ENCODE measurements around the gene KNSTRN. TPM values are rescaled to one million over a fixed set of nuclear protein-coding genes. Genes with fewer than 3 reads are reported as not detected.

Gene KNSTRN
- total and polyA plus RNA-seq, 2 of the 8 experiments (the other 6 are each of a cell fraction or from before 2014, with no cell fraction given): 25.1 to 79.4 TPM

DNA sequence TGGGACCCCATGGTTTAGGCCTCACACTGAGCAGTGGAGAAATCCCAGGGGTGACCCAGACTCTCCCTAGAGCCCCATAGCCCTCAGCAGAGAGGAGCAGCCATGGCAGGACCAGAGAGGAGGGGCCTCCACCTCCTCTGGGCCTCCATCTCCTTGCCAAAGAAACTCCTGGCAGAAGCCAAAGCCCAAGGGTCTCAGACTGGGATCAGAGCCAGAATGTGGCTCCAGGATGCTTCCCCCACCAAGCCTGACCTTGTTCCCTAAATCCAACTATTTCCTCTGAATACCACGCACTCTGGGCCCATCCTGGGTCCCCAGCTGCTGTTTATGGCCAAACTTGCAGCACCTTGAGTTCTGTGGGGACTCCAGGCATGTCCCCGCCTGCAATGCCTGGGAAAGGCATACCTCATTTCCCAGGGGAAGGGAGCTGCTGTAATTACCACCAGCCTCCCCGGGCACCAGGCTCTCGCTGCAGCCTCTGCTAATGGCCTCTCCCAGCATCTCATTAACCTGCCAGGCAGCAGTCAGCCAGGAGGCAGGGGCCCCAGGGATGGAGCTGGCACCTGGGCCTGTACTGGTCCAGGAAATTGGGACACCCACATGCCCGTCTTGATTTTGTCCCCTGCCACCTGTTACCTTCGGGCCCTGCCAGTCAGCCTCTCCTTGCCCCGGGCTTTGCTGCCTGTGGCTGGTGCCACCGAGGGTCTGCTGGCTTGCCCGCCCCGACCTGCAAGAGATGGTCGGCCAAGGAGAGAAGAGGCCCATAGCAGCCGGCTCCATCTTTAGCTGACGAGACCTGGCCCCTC, 46.4 kb upstream of the KNSTRN start:
- H4K5ac ChIP-seq (ENCODE audit: insufficient read length, low read depth, low read length): no peak overlapping the region
- WGBS, 2 experiments (ENCODE audit: extremely low coverage in 1 of 2, insufficient coverage in 1 of 2, insufficient read length in 1 of 2, insufficient replicate concordance in 2 of 2, low coverage in 1 of 2, low lambda C conversion rate in 2 of 2, missing lambda C conversion rate in 1 of 2): 88% methylated on average over 11 of the region's 13 CpGs; no CpG with 5 or more reads in 1 of the 2 experiments
- H3K27me3 ChIP-seq (replicated peaks in 1 of 4; ENCODE audit: control insufficient read depth in 3 of 4, extremely low read depth in 1 of 4, insufficient read depth in 3 of 4, low read length in 3 of 4): peaks cover 0 to 4% (median under 1%) of the 10 kb centered on the region in 4 experiments; a peak in 1 of 7 replicates
- H4K8ac ChIP-seq (ENCODE audit: extremely low read depth, insufficient read depth, low read length): no peak overlapping the region; the same call in 1 of the 2 replicates
- no peaks in the 10 kb centered on the region for H3K9me3 ChIP-seq (ENCODE audit: insufficient read depth in 2 of 2, low read depth in 1 of 2, low read length in 1 of 2)
- no peak overlapping the region for H3K27ac ChIP-seq (ENCODE audit: low read depth, low read length)
- CTCF ChIA-PET (ENCODE audit: partially characterized antibody): interaction anchor here (0.5 to 27.4 kb wide), 28 partner anchors 8 to 312 kb away, joined by 3 to 584 read pairs (median 9); partner anchors contain the start of genes ANKRD63, BAHD1, DISP2 and INAFM2
- no peak overlapping the region for H2AFZ ChIP-seq (ENCODE audit: low read length)
- no peak overlapping the region for H4K91ac ChIP-seq (replicated peaks; ENCODE audit: insufficient read length, low read length)
- no peak overlapping the region for H3K4me2 ChIP-seq (ENCODE audit: insufficient read depth in 1 of 2, low read depth in 2 of 2, low read length in 2 of 2)
- no peak overlapping the region for H3K4ac ChIP-seq (replicated peaks; ENCODE audit: insufficient read length, low read depth, low read length)
- no peak overlapping the region for H2BK120ac ChIP-seq (replicated peaks; ENCODE audit: low read depth, low read length)
- no peak overlapping the region for H3K23ac ChIP-seq (ENCODE audit: insufficient read length)
- H3K14ac ChIP-seq (ENCODE audit: insufficient read length): no peak overlapping the region
- no peaks in the 10 kb centered on the region; a peak in 1 of 8 replicates for H3K36me3 ChIP-seq (ENCODE audit: control insufficient read depth in 2 of 4, insufficient read depth in 4 of 4, low read length in 3 of 4)
- H2BK15ac ChIP-seq (ENCODE audit: low read length): 0 out of 2 replicates have a peak overlapping the region, but pooled peaks have one; percentile 19
- FAIRE-seq (no peak), DNase-seq (ENCODE audit: low read depth in 1 of 2, low spot score in 2 of 2) (no peak)
- H2AK5ac ChIP-seq (ENCODE audit: low read depth, low read length): no peak overlapping the region
- H2BK12ac ChIP-seq (ENCODE audit: low read depth, low read length): peak overlapping the region; percentile 68; the same call in 1 of the 2 replicates
- H4K20me1 ChIP-seq (replicated peaks in 1 of 2; ENCODE audit: control insufficient read depth in 1 of 2, insufficient read depth in 2 of 2, low read length in 2 of 2): no peaks in the 10 kb centered on the region
- no peak overlapping the region for H2BK20ac ChIP-seq (ENCODE audit: low read length)
- H3K9ac ChIP-seq (replicated peaks in 1 of 4; ENCODE audit: extremely low read depth in 1 of 4, low read depth in 3 of 4, low read length in 3 of 4): no peak overlapping the region
- peaks cover 0 to 44% (median 28%) of the 10 kb centered on the region in 4 experiments; a peak in 6 of 7 replicates for H3K4me1 ChIP-seq (replicated peaks in 1 of 4; ENCODE audit: control insufficient read depth in 3 of 4, insufficient read depth in 4 of 4, low read length in 3 of 4)
- H3K23me2 ChIP-seq (ENCODE audit: low read depth, low read length): no peaks in the 10 kb centered on the region; the same call in 1 of the 2 replicates
- H2BK5ac ChIP-seq (ENCODE audit: low read depth, low read length): no peak overlapping the region
- POLR2A ChIA-PET (ENCODE audit: partially characterized antibody): interaction anchor here (1.0 to 8.1 kb wide), 12 partner anchors 8 to 61 kb away, joined by 3 to 66 read pairs (median 4); partner anchors contain the start of genes INAFM2, KNSTRN and PLCB2
- no peaks in the 10 kb centered on the region for H3K79me1 ChIP-seq (ENCODE audit: low read depth, low read length)
- no peak overlapping the region for H3K56ac ChIP-seq (replicated peaks; ENCODE audit: insufficient read length, low read depth, low read length)
- peak overlapping the region; percentile 34; the same call in 1 of the 2 replicates for H3K18ac ChIP-seq (ENCODE audit: extremely low read depth, low read length)
- no peaks in the 10 kb centered on the region for H3K79me2 ChIP-seq (ENCODE audit: control insufficient read depth in 1 of 2, insufficient read depth in 2 of 2, low read length in 2 of 2)
- no peak overlapping the region for H3K4me3 ChIP-seq (ENCODE audit: extremely low read depth in 1 of 4, insufficient read depth in 2 of 4, low read depth in 3 of 4, low read length in 4 of 4)
- TF ChIP-seq GTF2F1 (IDR thresholded peaks at IDR 0.05; ENCODE audit: borderline replicate concordance, low read depth, low read length) (no peak), SP4 (IDR thresholded peaks at IDR 0.05; ENCODE audit: low read length) (no peak), FOSL1 (IDR thresholded peaks at IDR 0.05; ENCODE audit: insufficient read depth, low read depth, low read length) (no peak), PHF8 (conservative IDR thresholded peaks at IDR 0.05; ENCODE audit: low read depth, low read length) (no peak), BACH1 (IDR thresholded peaks at IDR 0.05; ENCODE audit: low read length) (no peak), POLR2AphosphoS5 (IDR thresholded peaks at IDR 0.05; ENCODE audit: low read depth, low read length) (no peak), ZNF274 (IDR thresholded peaks at IDR 0.05; ENCODE audit: borderline replicate concordance, extremely low read depth, low read length) (no peak)
- TF ChIP-seq, protein P1, sequence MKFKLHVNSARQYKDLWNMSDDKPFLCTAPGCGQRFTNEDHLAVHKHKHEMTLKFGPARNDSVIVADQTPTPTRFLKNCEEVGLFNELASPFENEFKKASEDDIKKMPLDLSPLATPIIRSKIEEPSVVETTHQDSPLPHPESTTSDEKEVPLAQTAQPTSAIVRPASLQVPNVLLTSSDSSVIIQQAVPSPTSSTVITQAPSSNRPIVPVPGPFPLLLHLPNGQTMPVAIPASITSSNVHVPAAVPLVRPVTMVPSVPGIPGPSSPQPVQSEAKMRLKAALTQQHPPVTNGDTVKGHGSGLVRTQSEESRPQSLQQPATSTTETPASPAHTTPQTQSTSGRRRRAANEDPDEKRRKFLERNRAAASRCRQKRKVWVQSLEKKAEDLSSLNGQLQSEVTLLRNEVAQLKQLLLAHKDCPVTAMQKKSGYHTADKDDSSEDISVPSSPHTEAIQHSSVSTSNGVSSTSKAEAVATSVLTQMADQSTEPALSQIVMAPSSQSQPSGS (IDR thresholded peaks at IDR 0.05; ENCODE audit: low read length): no peak
- TF ChIP-seq, protein P2, sequence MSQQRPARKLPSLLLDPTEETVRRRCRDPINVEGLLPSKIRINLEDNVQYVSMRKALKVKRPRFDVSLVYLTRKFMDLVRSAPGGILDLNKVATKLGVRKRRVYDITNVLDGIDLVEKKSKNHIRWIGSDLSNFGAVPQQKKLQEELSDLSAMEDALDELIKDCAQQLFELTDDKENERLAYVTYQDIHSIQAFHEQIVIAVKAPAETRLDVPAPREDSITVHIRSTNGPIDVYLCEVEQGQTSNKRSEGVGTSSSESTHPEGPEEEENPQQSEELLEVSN (IDR thresholded peaks at IDR 0.05): no peak

All from H1 (cell line).